ENCODE data around the gene GRIA1. TPM values are rescaled to one million over a fixed set of nuclear protein-coding genes. Genes with fewer than 3 reads are reported as not detected.

GRIA1 gene
- total RNA-seq, 4 donors from 2014 or later = 1.7 TPM; not detected in 3

- H3K27me3 ChIP-seq = no peaks in the 10 kb centered on the region
- DNase-seq = no peak
- TF ChIP-seq POLR2A (IDR thresholded peaks at IDR 0.05) = no peak
- no peak for TF ChIP-seq CTCF (IDR thresholded peaks at IDR 0.05)
Measured at GRCh38 chr5:153572411-153573145, 82.1 kb downstream of the GRIA1 start.

GRCh38 chr5:153573326-153574033 is 83.0 kb downstream of the GRIA1 start:
- no peak overlapping the region for H3K4me3 ChIP-seq
- no peaks in the 10 kb centered on the region for H3K36me3 ChIP-seq
- DNase-seq = no peak
- no peaks in the 10 kb centered on the region for H3K4me1 ChIP-seq
- H3K27ac ChIP-seq = no peak overlapping the region
- no peaks in the 10 kb centered on the region for H3K27me3 ChIP-seq
- no peaks in the 10 kb centered on the region for H3K9me3 ChIP-seq
- no peak for TF ChIP-seq POLR2A (IDR thresholded peaks at IDR 0.05)
- no peak for TF ChIP-seq CTCF (IDR thresholded peaks at IDR 0.05)

More at GRCh38 chr5:153572411-153573145, 82.1 kb downstream of the GRIA1 start:
- Histone ChIP-seq H3K4me1 (no peaks in the 10 kb centered on the region), H3K36me3 (no peaks in the 10 kb centered on the region), H3K9me3 (no peaks in the 10 kb centered on the region), H3K4me3 (no peak overlapping the region), H3K27ac (no peak overlapping the region)

GRCh38 chr5:153584126-153584959 is 93.9 kb downstream of the GRIA1 start:
- no peaks in the 10 kb centered on the region for H3K9me3 ChIP-seq
- H3K4me3 ChIP-seq = no peak overlapping the region
- H3K27ac ChIP-seq = no peak overlapping the region
- no peaks in the 10 kb centered on the region for H3K36me3 ChIP-seq
- DNase-seq = no peak
- H3K27me3 ChIP-seq = no peaks in the 10 kb centered on the region
- no peak for TF ChIP-seq POLR2A (IDR thresholded peaks at IDR 0.05)
- no peak for TF ChIP-seq CTCF (IDR thresholded peaks at IDR 0.05)
- H3K4me1 ChIP-seq = no peaks in the 10 kb centered on the region

GRCh38 chr5:153584960-153585359 is 94.5 kb downstream of the GRIA1 start:
- no peak for DNase-seq
- Histone ChIP-seq H3K4me1 (no peaks in the 10 kb centered on the region), H3K4me3 (no peak overlapping the region), H3K36me3 (no peaks in the 10 kb centered on the region), H3K27me3 (no peaks in the 10 kb centered on the region), H3K9me3 (no peaks in the 10 kb centered on the region), H3K27ac (no peak overlapping the region)
- TF ChIP-seq CTCF (IDR thresholded peaks at IDR 0.05) = no peak
- TF ChIP-seq POLR2A (IDR thresholded peaks at IDR 0.05) = no peak

GRCh38 chr5:153585622-153586277 is 95.3 kb downstream of the GRIA1 start:
- H3K4me1 ChIP-seq = no peaks in the 10 kb centered on the region
- TF ChIP-seq CTCF (IDR thresholded peaks at IDR 0.05) (no peak), POLR2A (IDR thresholded peaks at IDR 0.05) (no peak)
- DNase-seq = no peak
- no peak overlapping the region for H3K27ac ChIP-seq
- no peak overlapping the region for H3K4me3 ChIP-seq
- H3K9me3 ChIP-seq = no peaks in the 10 kb centered on the region
- H3K27me3 ChIP-seq = no peaks in the 10 kb centered on the region
- no peaks in the 10 kb centered on the region for H3K36me3 ChIP-seq
